Nephron (organoid): ENCODE measurements around the gene EPHA4.

Experiments
- H3K27ac Mint-ChIP-seq, 3 experiments: 2 replicates each; pipeline ENCODE4 v1.8.0; 2020; ENCODE audit warnings: mixed read lengths in 3 of 3, mild to moderate bottlenecking in 2 of 3, moderate library complexity in 1 of 3
- H3K27me3 Mint-ChIP-seq: 2 replicates; pipeline ENCODE4 v1.8.0; 2021; ENCODE audit warnings: low read depth, mild to moderate bottlenecking, moderate library complexity, mixed read lengths
- H3K36me3 Mint-ChIP-seq: 2 replicates; pipeline ENCODE4 v1.8.0; 2020; ENCODE audit warnings: low read depth, mixed read lengths
- H3K4me1 Mint-ChIP-seq: 2 replicates; pipeline ENCODE4 v1.8.0; 2020; ENCODE audit warnings: mixed read lengths
- H3K4me3 Mint-ChIP-seq, 3 experiments: 2 replicates each; pipeline ENCODE4 v1.8.0; 2020; ENCODE audit warnings: mild to moderate bottlenecking in 3 of 3, mixed read lengths in 3 of 3, moderate library complexity in 2 of 3
- H3K9me3 Mint-ChIP-seq: 2 replicates; pipeline ENCODE4 v1.8.0; 2020; ENCODE audit warnings: mixed read lengths
- CTCF ChIP-seq, 3 experiments: fragments of 200-600 bp; sonication (generic); IDR thresholded peaks; one replicate each; pipeline ENCODE4 v1.5.0; 2021; ENCODE audit warnings: antibody characterized with exemption in 3 of 3; ENCODE audit not compliant: unreplicated experiment in 3 of 3

Gene EPHA4

GRCh38 chr2:221458578-221458977 lies 113.5 kb downstream of the EPHA4 start:
- H3K9me3 Mint-ChIP-seq = no peaks in the 10 kb centered on the region
- no peak overlapping the region for H3K4me3 Mint-ChIP-seq
- peaks cover 41% of the 10 kb centered on the region for H3K36me3 Mint-ChIP-seq
- no peak overlapping the region for H3K27ac Mint-ChIP-seq
- TF ChIP-seq CTCF (IDR thresholded peaks at IDR 0.05; ENCODE audit: unreplicated experiment in 3 of 3) = no peak
- no peaks in the 10 kb centered on the region for H3K4me1 Mint-ChIP-seq
- peaks cover 5% of the 10 kb centered on the region for H3K27me3 Mint-ChIP-seq

GRCh38 chr2:221455214-221455613 lies 116.9 kb downstream of the EPHA4 start:
- Mint-ChIP-seq H3K9me3 (no peaks in the 10 kb centered on the region), H3K27ac (no peak overlapping the region), H3K4me3 (no peak overlapping the region), H3K27me3 (no peaks in the 10 kb centered on the region), H3K36me3 (peaks cover 61% of the 10 kb centered on the region), H3K4me1 (no peaks in the 10 kb centered on the region)
- no peak for TF ChIP-seq CTCF (IDR thresholded peaks at IDR 0.05; ENCODE audit: unreplicated experiment in 3 of 3)

GRCh38 chr2:221454459-221455105 lies 117.5 kb downstream of the EPHA4 start:
- peaks cover 66% of the 10 kb centered on the region for H3K36me3 Mint-ChIP-seq
- H3K4me1 Mint-ChIP-seq = no peaks in the 10 kb centered on the region
- H3K27me3 Mint-ChIP-seq = no peaks in the 10 kb centered on the region
- no peak for TF ChIP-seq CTCF (IDR thresholded peaks at IDR 0.05; ENCODE audit: unreplicated experiment in 3 of 3)
- no peaks in the 10 kb centered on the region for H3K9me3 Mint-ChIP-seq
- no peak overlapping the region for H3K27ac Mint-ChIP-seq
- H3K4me3 Mint-ChIP-seq = no peak overlapping the region

- TF ChIP-seq CTCF (IDR thresholded peaks at IDR 0.05; ENCODE audit: unreplicated experiment in 3 of 3) = no peak
- peaks cover 9% of the 10 kb centered on the region for H3K4me1 Mint-ChIP-seq
- no peaks in the 10 kb centered on the region for H3K9me3 Mint-ChIP-seq
- no peak overlapping the region for H3K27ac Mint-ChIP-seq
- H3K36me3 Mint-ChIP-seq = peaks cover 74% of the 10 kb centered on the region
- no peaks in the 10 kb centered on the region for H3K27me3 Mint-ChIP-seq
- no peak overlapping the region for H3K4me3 Mint-ChIP-seq
Observed at GRCh38 chr2:221451862-221452788, 120.0 kb downstream of the EPHA4 start.

- H3K36me3 Mint-ChIP-seq = peaks cover 64% of the 10 kb centered on the region
- H3K27ac Mint-ChIP-seq = no peak overlapping the region
- peaks cover 10% of the 10 kb centered on the region for H3K4me1 Mint-ChIP-seq
- no peak overlapping the region for H3K4me3 Mint-ChIP-seq
- H3K9me3 Mint-ChIP-seq = no peaks in the 10 kb centered on the region
- no peaks in the 10 kb centered on the region for H3K27me3 Mint-ChIP-seq
- no peak for TF ChIP-seq CTCF (IDR thresholded peaks at IDR 0.05; ENCODE audit: unreplicated experiment in 3 of 3)
Observed at GRCh38 chr2:221450280-221450679, 121.8 kb downstream of the EPHA4 start.
